Lung microvascular endothelial cell (primary cell): Measurements from ENCODE around the gene VCX3B. TPM values are rescaled to one million over a fixed set of nuclear protein-coding genes. Genes with fewer than 3 reads are reported as not detected.
A peak's percentile ranks its signal among the peaks of the same experiment; 100 is the strongest.
"Not testable (repeated sequence)": the region's sequence is repeated elsewhere in the genome, so short reads cannot be mapped to it uniquely, and the experiment has no call there.

Experiments
- DNase-seq, 2 donors: peaks; one replicate each; pipeline versions ENCODE4 v3.0.0 to v3.0.0-alpha.2; 2010; ENCODE audit warnings: low read depth in 2 of 2
- total RNA-seq: library from RNA; depleted of rRNA; stranded (reverse); fragments of >200 nt; gene quantifications from 2 replicates; pipeline ENCODE4 v1.2.1, GENCODE V29; 2014

VCX3B gene
- not detected in 2 replicates for total RNA-seq

DNA sequence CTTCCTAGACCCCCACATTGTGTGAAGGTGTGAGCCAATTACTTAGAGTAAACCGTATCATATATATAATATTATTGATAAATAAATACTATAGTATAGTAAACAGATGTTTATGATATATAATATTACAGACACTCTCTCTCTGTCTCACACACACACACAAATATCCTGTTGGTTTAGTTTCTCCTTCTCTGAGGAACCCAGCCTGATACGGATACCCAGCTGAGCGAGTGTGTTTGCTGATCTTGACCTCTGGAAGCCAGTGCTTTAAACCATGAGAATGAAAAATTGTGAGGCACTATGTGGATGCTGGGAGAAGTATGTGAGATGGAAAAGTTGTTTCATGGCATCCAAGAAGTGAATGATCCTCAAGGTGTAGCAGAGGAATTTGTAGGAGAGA lies at the start of gene VCX3B:
TSS of gene VCX3B (plus strand) at position 301 of the 400 bp plus-strand sequence. CDS start 621 bp downstream, outside the sequence.
- not testable (repeated sequence) for DNase-seq

- no peak for DNase-seq
Measured at GRCh38 chrX:8418301-8418700, 46.3 kb upstream of the VCX3B start.

GRCh38 chrX:8424912-8425311 lies 39.7 kb upstream of the VCX3B start:
- no peak for DNase-seq

GRCh38 chrX:8429692-8430249 lies 34.9 kb upstream of the VCX3B start:
- no peak for DNase-seq

- no peak for DNase-seq
Measured at GRCh38 chrX:8430444-8430843, 34.2 kb upstream of the VCX3B start.

- no peak for DNase-seq
Measured at GRCh38 chrX:8432396-8432795, 32.2 kb upstream of the VCX3B start.

DNA sequence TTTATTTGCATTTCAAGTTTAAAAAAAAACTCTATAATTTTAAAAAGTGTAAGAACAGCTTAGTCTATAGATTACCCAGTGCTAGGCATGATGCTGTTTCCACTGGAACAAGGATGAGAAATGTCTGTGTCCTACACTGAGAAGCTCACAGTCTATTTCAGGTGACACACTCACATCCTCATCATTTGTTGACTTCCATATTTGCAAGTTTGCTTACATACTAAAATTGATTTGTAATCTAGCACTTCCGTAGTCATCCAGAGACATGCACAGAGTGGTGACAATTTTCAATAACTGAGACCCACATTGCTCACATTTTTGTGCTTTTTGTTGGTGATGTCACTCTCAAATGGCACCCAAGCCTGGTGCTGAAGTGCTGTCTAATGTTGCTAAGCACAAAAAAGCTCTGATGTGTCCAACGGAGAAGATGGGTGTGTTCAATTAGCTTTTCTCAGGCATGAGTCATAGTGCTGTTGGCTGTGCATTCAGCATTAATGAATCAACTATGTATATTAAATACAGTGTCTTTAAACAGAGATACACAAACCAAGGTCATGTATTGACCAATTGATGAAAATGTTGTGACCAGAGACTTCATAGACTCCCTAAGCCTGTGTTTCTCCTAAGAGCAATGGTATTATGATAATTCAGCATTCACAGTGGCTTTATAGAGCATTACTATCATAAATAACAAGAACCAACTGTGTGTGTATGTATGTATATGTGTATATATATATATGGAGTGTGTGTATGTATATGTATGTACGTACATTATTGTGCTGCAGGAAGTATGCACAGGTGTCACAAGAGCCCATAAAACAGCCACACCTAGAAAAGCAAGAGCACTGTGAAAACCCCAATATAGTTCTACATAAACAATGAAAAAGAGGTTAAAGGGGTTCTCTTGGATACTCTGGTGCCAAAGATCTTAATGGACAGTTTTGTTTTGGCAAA lies 31.2 kb upstream of the VCX3B start:
- DNase-seq: no peak

- no peak for DNase-seq
Measured at GRCh38 chrX:8447368-8447767, 17.3 kb upstream of the VCX3B start.

DNA sequence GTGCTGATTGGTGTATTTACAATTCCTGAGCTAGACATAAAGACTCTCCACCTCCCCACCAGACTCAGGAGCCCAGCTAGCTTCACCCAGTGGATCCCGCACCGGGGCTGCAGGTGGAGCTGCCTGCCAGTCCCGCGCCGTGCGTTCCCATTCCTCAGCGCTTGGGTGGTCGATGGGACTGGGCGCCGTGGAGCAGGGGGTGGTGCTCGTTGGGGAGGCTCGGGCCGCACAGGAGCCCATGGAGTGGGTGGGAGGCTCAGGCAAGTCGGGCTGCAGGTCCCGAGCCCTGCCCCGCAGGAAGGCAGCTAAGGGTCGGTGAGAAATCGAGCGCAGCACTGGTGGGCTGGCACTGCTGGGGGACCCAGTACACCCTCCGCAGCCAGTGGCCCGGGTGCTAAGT lies 12.3 kb upstream of the VCX3B start:
- not testable (repeated sequence) for DNase-seq

- no peak for DNase-seq
Measured at GRCh38 chrX:8453611-8454010, 11.0 kb upstream of the VCX3B start.

DNA sequence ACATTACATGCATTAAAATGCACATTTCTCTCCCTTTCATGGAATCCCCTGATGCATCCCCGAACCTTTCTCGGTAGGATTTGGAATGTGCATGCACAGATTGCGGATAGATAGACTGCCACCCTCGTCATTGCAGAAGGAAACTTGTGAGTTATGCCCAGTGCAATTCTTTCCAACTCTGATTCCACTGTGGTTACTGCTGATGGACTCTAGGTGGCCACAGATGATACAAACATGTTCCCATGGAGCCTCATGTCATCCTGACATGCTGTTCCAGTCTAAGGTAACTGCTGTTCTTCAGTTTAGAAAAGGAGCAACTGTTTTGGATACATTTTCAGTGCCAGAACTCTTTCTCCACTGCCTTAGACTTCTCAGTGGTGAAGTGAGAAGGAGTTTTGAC lies 9.1 kb upstream of the VCX3B start:
- no peak for DNase-seq

DNA sequence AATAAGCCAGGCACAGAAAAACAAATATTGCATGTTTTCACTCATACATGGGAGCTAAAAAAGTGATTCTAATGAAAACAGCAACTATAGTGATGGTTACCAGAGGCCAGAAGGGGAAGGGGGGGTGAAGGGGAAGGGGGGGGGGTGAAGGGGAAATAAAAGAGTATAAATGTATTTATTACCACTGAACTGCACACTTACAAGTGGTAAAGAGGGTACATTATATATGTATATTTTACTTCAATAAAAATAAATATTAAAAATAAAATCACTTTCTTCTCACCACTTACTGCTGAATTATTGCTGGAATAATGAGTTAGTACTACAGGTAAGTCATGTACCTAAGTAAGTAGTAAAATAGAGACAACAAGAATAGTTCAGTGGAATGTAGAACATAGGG lies 2.1 kb upstream of the VCX3B start:
- DNase-seq: no peak

DNA sequence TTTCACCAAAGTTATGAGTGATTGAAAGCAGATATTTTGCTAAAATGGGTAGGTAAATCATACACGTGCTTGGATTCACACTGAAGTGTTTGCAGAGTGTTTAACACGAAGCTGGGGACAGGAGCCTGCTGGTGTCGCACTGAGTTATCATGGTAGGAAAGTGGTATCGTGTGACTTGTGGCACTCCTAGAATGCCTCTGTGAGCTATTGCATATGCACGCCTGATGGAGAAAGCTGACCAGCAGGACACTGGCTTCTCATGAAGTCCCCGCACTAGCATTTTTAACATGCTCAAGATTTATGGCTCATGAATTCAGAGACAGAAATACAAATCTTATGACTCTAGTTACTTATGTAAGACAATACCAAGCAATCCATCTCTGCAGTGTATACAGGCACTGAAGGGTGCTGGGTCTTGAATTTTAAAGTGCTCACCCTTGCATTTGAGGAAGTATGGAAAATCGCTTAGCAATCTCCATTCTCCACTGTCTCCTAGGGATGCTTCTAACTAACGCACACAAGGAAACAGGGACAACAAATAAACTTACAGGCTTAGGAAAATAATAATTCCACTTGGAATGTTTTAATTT lies 19.8 kb downstream of the VCX3B start:
- DNase-seq: no peak

GRCh38 chrX:8495036-8495435 lies 30.4 kb downstream of the VCX3B start:
- not testable (repeated sequence) for DNase-seq

GRCh38 chrX:8500203-8500602 lies 35.6 kb downstream of the VCX3B start:
- no peak for DNase-seq

- DNase-seq: not testable (repeated sequence)
Measured at GRCh38 chrX:8502101-8502500, 37.5 kb downstream of the VCX3B start.

GRCh38 chrX:8504451-8504850 lies 39.8 kb downstream of the VCX3B start:
- DNase-seq: peak in 1 of 2 donors; percentile 0
